GM21825 (cell line): ENCODE measurements around the gene ZNF746.
A peak's percentile ranks its signal among the peaks of the same experiment; 100 is the strongest.
"Not testable (repeated sequence)": the region's sequence is repeated elsewhere in the genome, so short reads cannot be mapped to it uniquely, and the experiment has no call there.

Source experiments
- ATAC-seq: cut with Tn5 transposase; IDR thresholded peaks from one replicate; pipeline ENCODE4 v1.9.1; 2021; ENCODE audit warnings: mild to moderate bottlenecking, moderate library complexity; ENCODE audit not compliant: unreplicated experiment

Gene ZNF746

GRCh38 chr7:149497467-149498261, at the start of gene ZNF746:
TSS of gene ZNF746 (minus strand) at chr7:149497809. CDS start at chr7:149497536, 273 bp downstream.
- ATAC-seq: peak; percentile 96

- ATAC-seq: no peak
Measured at GRCh38 chr7:149547126-149547525, 49.5 kb upstream of the ZNF746 start.

- ATAC-seq: no peak
Measured at GRCh38 chr7:149546331-149546730, 48.7 kb upstream of the ZNF746 start.

- no peak for ATAC-seq
Measured at GRCh38 chr7:149544028-149544427, 46.4 kb upstream of the ZNF746 start.

- no peak for ATAC-seq
Measured at GRCh38 chr7:149532654-149533053, 35.0 kb upstream of the ZNF746 start.

GRCh38 chr7:149529136-149529718, 31.6 kb upstream of the ZNF746 start:
- ATAC-seq: no peak

GRCh38 chr7:149527414-149527813, 29.8 kb upstream of the ZNF746 start:
- no peak for ATAC-seq

- ATAC-seq: no peak
Measured at GRCh38 chr7:149525280-149525679, 27.7 kb upstream of the ZNF746 start.

GRCh38 chr7:149524394-149524793, 26.8 kb upstream of the ZNF746 start:
- no peak for ATAC-seq

GRCh38 chr7:149510248-149510647, 12.6 kb upstream of the ZNF746 start:
- ATAC-seq: no peak

- ATAC-seq: no peak
Measured at GRCh38 chr7:149509774-149510173, 12.2 kb upstream of the ZNF746 start.

GRCh38 chr7:149505551-149505950, 7.9 kb upstream of the ZNF746 start:
- no peak for ATAC-seq

GRCh38 chr7:149501651-149502050, 4.0 kb upstream of the ZNF746 start:
- ATAC-seq: no peak

- ATAC-seq: no peak
Measured at GRCh38 chr7:149500910-149501309, 3.3 kb upstream of the ZNF746 start.

- no peak for ATAC-seq
Measured at GRCh38 chr7:149500201-149500600, 2.6 kb upstream of the ZNF746 start.

GRCh38 chr7:149498811-149499210, 1.2 kb upstream of the ZNF746 start:
- ATAC-seq: no peak

- ATAC-seq: peak; percentile 26
Measured at GRCh38 chr7:149496642-149497391, 792 bp downstream of the ZNF746 start.

- ATAC-seq: no peak
Measured at GRCh38 chr7:149495785-149496641, 1.6 kb downstream of the ZNF746 start.

- ATAC-seq: no peak
Measured at GRCh38 chr7:149494738-149495368, 2.8 kb downstream of the ZNF746 start.

- not testable (repeated sequence) for ATAC-seq
Measured at GRCh38 chr7:149493975-149494374, 3.6 kb downstream of the ZNF746 start.
